HFFc6 (cell line): ENCODE measurements around the gene NYNRIN. TPM values are rescaled to one million over a fixed set of nuclear protein-coding genes. Genes with fewer than 3 reads are reported as not detected.
A peak's percentile ranks its signal among the peaks of the same experiment; 100 is the strongest.
"Not testable (repeated sequence)": the region's sequence is repeated elsewhere in the genome, so short reads cannot be mapped to it uniquely, and the experiment has no call there.

Experiments
- DNase-seq: peaks from one replicate; pipeline ENCODE4 v3.0.0-alpha.2; 2018
- H3K27ac Mint-ChIP-seq: 2 replicates; pipeline ENCODE4 v1.8.0; 2020; ENCODE audit warnings: mild to moderate bottlenecking, mixed read lengths
- H3K27me3 Mint-ChIP-seq: 2 replicates; pipeline ENCODE4 v1.8.0; 2021; ENCODE audit warnings: mild to moderate bottlenecking, moderate library complexity, mixed read lengths; ENCODE audit not compliant: insufficient read depth
- H3K36me3 Mint-ChIP-seq: 2 replicates; pipeline ENCODE4 v1.8.0; 2021; ENCODE audit warnings: low read depth, mixed read lengths
- H3K4me1 Mint-ChIP-seq: 2 replicates; pipeline ENCODE4 v1.8.0; 2020; ENCODE audit warnings: low read depth, mixed read lengths
- H3K4me3 Mint-ChIP-seq: 2 replicates; pipeline ENCODE4 v1.8.0; 2020; ENCODE audit warnings: mild to moderate bottlenecking, moderate library complexity, mixed read lengths
- H3K9me3 Mint-ChIP-seq: 2 replicates; pipeline ENCODE4 v1.8.0; 2020; ENCODE audit warnings: mild to moderate bottlenecking, mixed read lengths
- CTCF ChIP-seq: fragments of 200-600 bp; sonication (generic); IDR thresholded peaks from 2 replicates; pipeline ENCODE4 v1.5.0; 2021; ENCODE audit warnings: antibody characterized with exemption, mild to moderate bottlenecking
- total RNA-seq, 6 experiments: library from RNA; stranded (reverse); fragmentation: NEBNext Ultra II Directional; extraction: Animal tissue kit (Norgen Biotek cat#: 25700); gene quantifications; 2 replicates in 1 of 6; 3 replicates in 5 of 6; pipeline ENCODE4 v1.2.3, GENCODE V29; 2021

Gene NYNRIN
- total RNA-seq, 6 experiments from 2014 or later = 3.9 to 6.3 (median 4.1) TPM

GRCh38 chr14:24384169-24384568, 14.6 kb upstream of the NYNRIN start:
- Mint-ChIP-seq H3K36me3 (no peaks in the 10 kb centered on the region), H3K27me3 (peaks cover 5% of the 10 kb centered on the region), H3K9me3 (no peaks in the 10 kb centered on the region), H3K4me3 (no peak overlapping the region), H3K27ac (no peak overlapping the region), H3K4me1 (peaks cover 11% of the 10 kb centered on the region)
- no peak for TF ChIP-seq CTCF
- no peak for DNase-seq

GRCh38 chr14:24385524-24385923, 13.3 kb upstream of the NYNRIN start:
- no peak overlapping the region for H3K27ac Mint-ChIP-seq
- H3K4me1 Mint-ChIP-seq = peaks cover 15% of the 10 kb centered on the region
- peaks cover 8% of the 10 kb centered on the region for H3K27me3 Mint-ChIP-seq
- no peaks in the 10 kb centered on the region for H3K9me3 Mint-ChIP-seq
- DNase-seq = no peak
- no peak for TF ChIP-seq CTCF
- H3K4me3 Mint-ChIP-seq = no peak overlapping the region
- no peaks in the 10 kb centered on the region for H3K36me3 Mint-ChIP-seq

DNA sequence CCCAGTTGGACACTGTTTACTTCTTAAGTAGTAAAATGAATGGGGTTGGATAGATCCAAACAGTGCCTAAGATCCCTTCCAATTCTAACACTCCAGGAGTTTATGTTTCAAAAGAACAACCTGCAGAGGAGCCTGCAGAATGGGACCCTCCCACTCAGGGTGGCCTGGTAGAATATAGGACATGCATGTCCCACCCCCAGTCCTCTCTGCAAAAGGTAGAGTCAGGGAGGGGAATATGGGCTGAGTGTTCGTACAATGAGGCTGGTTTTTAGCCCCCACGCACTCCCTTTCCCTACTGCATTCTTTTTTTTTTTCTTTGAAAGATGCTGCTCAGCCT, 11.8 kb upstream of the NYNRIN start:
- H3K4me1 Mint-ChIP-seq = peaks cover 7% of the 10 kb centered on the region
- TF ChIP-seq CTCF = no peak
- no peak for DNase-seq
- no peaks in the 10 kb centered on the region for H3K9me3 Mint-ChIP-seq
- H3K27me3 Mint-ChIP-seq = peaks cover 10% of the 10 kb centered on the region
- H3K4me3 Mint-ChIP-seq = no peak overlapping the region
- H3K27ac Mint-ChIP-seq = no peak overlapping the region
- no peaks in the 10 kb centered on the region for H3K36me3 Mint-ChIP-seq

DNA sequence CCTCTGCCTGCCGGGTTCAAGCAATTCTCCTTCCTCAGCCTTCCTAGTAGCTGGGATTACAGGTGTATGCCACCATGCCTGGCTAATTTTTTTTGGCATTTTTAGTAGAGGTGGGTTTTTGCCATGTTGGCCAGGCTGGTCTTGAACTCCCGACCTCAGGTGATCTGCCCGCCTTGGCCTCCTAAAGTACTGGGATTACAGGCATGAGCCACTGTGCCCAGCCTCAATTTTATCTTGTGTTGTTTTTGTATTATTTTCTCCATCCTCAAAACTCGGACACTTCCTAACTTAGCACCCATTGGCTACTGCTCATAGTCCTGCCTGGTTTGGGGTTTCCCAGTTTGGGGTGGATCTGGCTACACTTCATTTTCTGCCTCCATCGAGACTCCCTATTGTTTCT, 11.2 kb upstream of the NYNRIN start:
- H3K27ac Mint-ChIP-seq, H3K4me3 Mint-ChIP-seq, H3K36me3 Mint-ChIP-seq, H3K27me3 Mint-ChIP-seq, H3K9me3 Mint-ChIP-seq, DNase-seq: not testable (repeated sequence)
- H3K4me1 Mint-ChIP-seq = peaks cover 13% of the 10 kb centered on the region

- H3K27me3 Mint-ChIP-seq = peaks cover 10% of the 10 kb centered on the region
- TF ChIP-seq CTCF = no peak
- no peak overlapping the region for H3K27ac Mint-ChIP-seq
- no peak overlapping the region for H3K4me3 Mint-ChIP-seq
- H3K4me1 Mint-ChIP-seq = peaks cover 14% of the 10 kb centered on the region
- DNase-seq = no peak
- no peaks in the 10 kb centered on the region for H3K36me3 Mint-ChIP-seq
- H3K9me3 Mint-ChIP-seq = no peaks in the 10 kb centered on the region
Measured at GRCh38 chr14:24388474-24389179, 10.2 kb upstream of the NYNRIN start.

DNA sequence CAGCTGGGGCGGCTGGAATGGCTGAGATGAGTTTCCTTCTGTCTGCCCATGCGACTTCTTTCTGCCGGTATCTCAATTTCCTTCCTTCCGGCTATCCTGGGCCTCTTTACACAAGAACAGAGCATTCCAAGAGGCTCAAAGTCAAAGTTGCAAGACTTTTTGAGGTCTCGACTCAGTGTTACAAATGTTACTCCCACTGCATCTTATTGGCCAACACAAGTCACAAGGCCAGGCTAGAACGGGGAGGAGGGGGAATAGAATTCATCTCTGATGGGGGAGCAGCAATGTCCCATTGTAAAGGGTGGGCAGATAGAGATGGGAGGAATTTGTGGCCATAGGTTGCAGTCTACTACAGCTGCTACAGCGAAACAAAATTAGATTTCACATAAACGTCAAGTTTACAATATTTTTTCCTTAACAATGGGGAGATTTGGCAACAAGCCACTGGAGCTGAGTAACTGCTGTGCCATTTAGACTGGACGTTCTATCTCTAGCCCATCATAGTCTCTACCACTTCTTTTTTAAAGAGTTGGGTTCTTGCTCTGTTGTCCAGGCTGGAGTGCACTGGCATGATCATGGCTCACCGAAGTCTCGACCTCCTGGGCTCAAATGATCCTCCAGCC, 9.5 kb upstream of the NYNRIN start:
- Mint-ChIP-seq H3K4me3 (peak overlapping the region; percentile 18; the same call in 1 of the 2 replicates), H3K9me3 (no peaks in the 10 kb centered on the region), H3K4me1 (peaks cover 14% of the 10 kb centered on the region), H3K27me3 (peaks cover 10% of the 10 kb centered on the region), H3K27ac (no peak overlapping the region), H3K36me3 (no peaks in the 10 kb centered on the region)
- DNase-seq = peak; percentile 32
- no peak for TF ChIP-seq CTCF
